IMR-90 (cell line): ENCODE results near the gene DYSF. TPM values are rescaled to one million over a fixed set of nuclear protein-coding genes. Genes with fewer than 3 reads are reported as not detected.

Experiments
- ATAC-seq: fragments of 200-7000 bp; cut with Tn5 transposase; 2 replicates; pipeline ENCODE4 v1.9.1; 2020; ENCODE audit warnings: low read depth, mild to moderate bottlenecking, moderate library complexity
- BruUV-seq: library from RNA; stranded (reverse); fragments of 400-500 nt; replicated peaks from 2 replicates; lab custom pipeline; 2021; lab: Mats Ljungman, UMichigan
- CTCF ChIA-PET: fragments of 300-600 bp; formaldehyde crosslinking; extraction: SDS; loops from one replicate; lab custom pipeline; 2021; ENCODE audit warnings: antibody characterized with exemption; lab: Yijun Ruan, JAX
- POLR2A ChIA-PET: fragments of 300-600 bp; sonication (Branson Sonifier 250); formaldehyde crosslinking; loops from one replicate; lab custom pipeline; 2022; ENCODE audit warnings: antibody characterized with exemption; ENCODE audit not compliant: unreplicated experiment; lab: Charles Lee
- DNase-seq: peaks from one replicate; pipeline ENCODE4 v3.0.0; 2013
- H2AFZ ChIP-seq: replicated peaks from 2 replicates; pipeline ENCODE3; 2013; ENCODE audit warnings: low read length, mild to moderate bottlenecking; ENCODE audit not compliant: poor library complexity
- H2AK5ac ChIP-seq: 2 replicates; pipeline ENCODE4 v1.6.1; 2013; ENCODE audit warnings: low read depth, low read length, inconsistent platforms
- H2AK9ac ChIP-seq: replicated peaks from 2 replicates; pipeline ENCODE3; 2013; ENCODE audit warnings: mild to moderate bottlenecking, low read depth, low read length, moderate library complexity; ENCODE audit not compliant: poor library complexity
- H2BK120ac ChIP-seq: 2 replicates; pipeline ENCODE4 v1.6.1; 2013; ENCODE audit warnings: low read depth, low read length, inconsistent platforms
- H2BK15ac ChIP-seq: 3 replicates; pipeline ENCODE4 v1.6.1; 2013; ENCODE audit warnings: low read depth, low read length, inconsistent platforms
- H2BK20ac ChIP-seq: 2 replicates; pipeline ENCODE4 v1.6.1; 2013; ENCODE audit warnings: low read depth, mild to moderate bottlenecking, inconsistent platforms, low read length, moderate library complexity
- H2BK5ac ChIP-seq: 2 replicates; pipeline ENCODE4 v1.6.1; 2013; ENCODE audit warnings: mild to moderate bottlenecking, low read depth, low read length, inconsistent platforms; ENCODE audit not compliant: poor library complexity, severe bottlenecking
- H3K14ac ChIP-seq: replicated peaks from 2 replicates; pipeline ENCODE4 v1.6.1; 2013; ENCODE audit warnings: low read depth, low read length, inconsistent platforms
- H3K18ac ChIP-seq: 2 replicates; pipeline ENCODE4 v1.6.1; 2013; ENCODE audit warnings: low read depth, low read length, control low read depth
- H3K23ac ChIP-seq: 2 replicates; pipeline ENCODE4 v1.6.1; 2013; ENCODE audit warnings: low read depth, low read length, inconsistent platforms
- H3K27ac ChIP-seq: 2 replicates; pipeline ENCODE4 v1.5.1; 2013; ENCODE audit warnings: mild to moderate bottlenecking, control low read depth, low read length; ENCODE audit not compliant: insufficient read depth
- H3K27me3 ChIP-seq: 2 replicates; pipeline ENCODE4 v1.6.1; 2013; ENCODE audit warnings: low read length; ENCODE audit not compliant: control insufficient read depth, insufficient read depth
- H3K36me3 ChIP-seq: 2 replicates; pipeline ENCODE4 v1.6.1; 2013; ENCODE audit warnings: low read length, mixed read lengths; ENCODE audit not compliant: control insufficient read depth, insufficient read depth
- H3K4ac ChIP-seq: 2 replicates; pipeline ENCODE4 v1.6.1; 2013; ENCODE audit warnings: low read depth, low read length, inconsistent platforms
- H3K4me1 ChIP-seq: 2 replicates; pipeline ENCODE4 v1.6.1; 2013; ENCODE audit warnings: low read length, mixed read lengths; ENCODE audit not compliant: control insufficient read depth, insufficient read depth
- H3K4me2 ChIP-seq: 2 replicates; pipeline ENCODE4 v1.6.1; 2013; ENCODE audit warnings: low read depth, mild to moderate bottlenecking, control low read depth, low read length, moderate library complexity
- H3K4me3 ChIP-seq: 2 replicates; pipeline ENCODE4 v1.5.1; 2013; ENCODE audit warnings: low read depth, mild to moderate bottlenecking, control low read depth, low read length, moderate library complexity; ENCODE audit not compliant: insufficient read depth
- H3K56ac ChIP-seq: 2 replicates; pipeline ENCODE4 v1.6.1; 2013; ENCODE audit warnings: low read length, inconsistent platforms; ENCODE audit not compliant: insufficient read depth; ENCODE audit errors: extremely low read depth
- H3K79me1 ChIP-seq, 2 experiments: 2 replicates each; pipeline ENCODE4 v1.6.1; 2013; ENCODE audit warnings: low read length in 2 of 2, inconsistent platforms in 1 of 2, low read depth in 1 of 2
- H3K9ac ChIP-seq: 2 replicates; pipeline ENCODE4 v1.6.1; 2013; ENCODE audit warnings: low read depth, low read length, control low read depth
- H3K9me1 ChIP-seq: 2 replicates; pipeline ENCODE4 v1.6.1; 2013; ENCODE audit warnings: low read length, inconsistent platforms; ENCODE audit not compliant: insufficient read depth
- H3K9me3 ChIP-seq: 2 replicates; pipeline ENCODE4 v1.6.1; 2013; ENCODE audit warnings: low read length; ENCODE audit not compliant: control insufficient read depth, insufficient read depth
- H4K20me1 ChIP-seq: 2 replicates; pipeline ENCODE4 v1.6.1; 2013; ENCODE audit warnings: low read length, inconsistent platforms; ENCODE audit not compliant: insufficient read depth
- H4K5ac ChIP-seq: 2 replicates; pipeline ENCODE4 v1.6.1; 2013; ENCODE audit warnings: mild to moderate bottlenecking, low read depth, low read length, control low read depth
- H4K8ac ChIP-seq, 2 experiments: 2 replicates each; pipeline ENCODE4 v1.6.1; 2013; ENCODE audit warnings: low read depth in 2 of 2, low read length in 2 of 2, control low read depth in 1 of 2, inconsistent platforms in 1 of 2
- H4K91ac ChIP-seq: 2 replicates; pipeline ENCODE4 v1.6.1; 2013; ENCODE audit warnings: low read depth, low read length, inconsistent platforms; ENCODE audit not compliant: insufficient read depth
- BHLHE40 ChIP-seq: fragments of 150-350 bp; IDR thresholded peaks from 2 replicates; pipeline ENCODE4 v1.6.1; 2016; ENCODE audit warnings: mild to moderate bottlenecking, low read depth, low read length
- CEBPB ChIP-seq: IDR thresholded peaks from 2 replicates; pipeline ENCODE4 v1.6.1; 2012; ENCODE audit warnings: low read depth, low read length, improper control_type of control experiment
- CHD1 ChIP-seq: IDR thresholded peaks from 2 replicates; pipeline ENCODE4 v1.6.1; 2012; ENCODE audit warnings: low read depth, low read length, improper control_type of control experiment
- FOS ChIP-seq: fragments of 150-350 bp; IDR thresholded peaks from 2 replicates; pipeline ENCODE4 v1.6.1; 2016; ENCODE audit warnings: low read depth, low read length
- MAFK ChIP-seq: IDR thresholded peaks from 2 replicates; pipeline ENCODE4 v1.6.1; 2012; ENCODE audit warnings: low read depth, low read length, improper control_type of control experiment
- MAZ ChIP-seq: IDR thresholded peaks from 2 replicates; pipeline ENCODE4 v1.6.1; 2012; ENCODE audit warnings: low read depth, mild to moderate bottlenecking, low read length, improper control_type of control experiment, moderate library complexity, borderline replicate concordance
- MXI1 ChIP-seq: IDR thresholded peaks from 2 replicates; pipeline ENCODE4 v1.6.1; 2012; ENCODE audit warnings: low read depth, mild to moderate bottlenecking, low read length, moderate library complexity, borderline replicate concordance
- NFE2L2 ChIP-seq: fragments of 150-350 bp; IDR thresholded peaks from 2 replicates; pipeline ENCODE4 v1.6.1; 2016; ENCODE audit warnings: low read depth, mild to moderate bottlenecking, low read length
- POLR2A ChIP-seq: IDR thresholded peaks from 2 replicates; pipeline ENCODE4 v1.6.1; 2012; ENCODE audit warnings: mild to moderate bottlenecking, low read depth, low read length
- RAD21 ChIP-seq: IDR thresholded peaks from 2 replicates; pipeline ENCODE4 v1.6.1; 2012; ENCODE audit warnings: low read length, improper control_type of control experiment
- RCOR1 ChIP-seq: IDR thresholded peaks from 2 replicates; pipeline ENCODE4 v1.6.1; 2012; ENCODE audit warnings: mild to moderate bottlenecking, low read length, improper control_type of control experiment; ENCODE audit not compliant: insufficient replicate concordance
- SMC3 ChIP-seq: fragments of 150-350 bp; IDR thresholded peaks from 2 replicates; pipeline ENCODE4 v1.6.1; 2016; ENCODE audit warnings: low read depth, mild to moderate bottlenecking, antibody characterized with exemption, low read length, moderate library complexity
- USF2 ChIP-seq: fragments of 150-350 bp; IDR thresholded peaks from 2 replicates; pipeline ENCODE4 v1.6.1; 2017; ENCODE audit warnings: mild to moderate bottlenecking, antibody characterized with exemption, low read length, low read depth
- WGBS, 2 experiments: methylation state at CpG; one replicate each; pipeline versions ENCODE4 v1.1.5 to v1.1.7; 2013; ENCODE audit warnings: missing lambda C conversion rate in 2 of 2; ENCODE audit not compliant: insufficient read length in 1 of 2; ENCODE audit errors: extremely low coverage in 2 of 2; 5-methylcytosine and 5-hydroxymethylcytosine counted together
- dilution Hi-C: fragments of 300-500 bp; cut with HindIII; formaldehyde crosslinking; loops from one replicate; pipeline ENCODE4 v1.14.3; 2018; ENCODE audit warnings: low sequenced_read_pairs; ENCODE audit not compliant: unreplicated experiment
- in situ Hi-C: fragments of 300-500 bp; cut with MboI; formaldehyde crosslinking; loops from 3 replicates; pipeline ENCODE4 v1.14.3; 2019; ENCODE audit warnings: low sequenced_read_pairs, inconsistent platforms, mixed read lengths
- intact Hi-C: fragments of 100-400 bp; cut with micrococcal nuclease; formaldehyde crosslinking; loops from 2 replicates; pipeline ENCODE4 v1.10.0; 2022
- polyA plus RNA-seq, 3 experiments: library from polyadenylated mRNA; depleted of rRNA; stranded (reverse); fragments of >200 nt; gene quantifications; 2 replicates each; pipeline ENCODE4 v1.2.3, GENCODE V29; 2012; ENCODE audit warnings: low replicate concordance in 1 of 3
- total RNA-seq: library from RNA; depleted of rRNA; stranded (reverse); fragments of >200 nt; gene quantifications from 2 replicates; pipeline ENCODE4 v1.2.3, GENCODE V29; 2012
- TF ChIP-seq, protein P1 (sequence below): conservative IDR thresholded peaks from 2 replicates; pipeline ENCODE4 v1.5.1; 2012; ENCODE audit warnings: mild to moderate bottlenecking, low read depth, low read length, improper control_type of control experiment

The DYSF gene
- total and polyA plus RNA-seq, 2 of the 4 experiments (the other 2 are of a cell fraction) = 0.09 to 0.18 TPM

DNA sequence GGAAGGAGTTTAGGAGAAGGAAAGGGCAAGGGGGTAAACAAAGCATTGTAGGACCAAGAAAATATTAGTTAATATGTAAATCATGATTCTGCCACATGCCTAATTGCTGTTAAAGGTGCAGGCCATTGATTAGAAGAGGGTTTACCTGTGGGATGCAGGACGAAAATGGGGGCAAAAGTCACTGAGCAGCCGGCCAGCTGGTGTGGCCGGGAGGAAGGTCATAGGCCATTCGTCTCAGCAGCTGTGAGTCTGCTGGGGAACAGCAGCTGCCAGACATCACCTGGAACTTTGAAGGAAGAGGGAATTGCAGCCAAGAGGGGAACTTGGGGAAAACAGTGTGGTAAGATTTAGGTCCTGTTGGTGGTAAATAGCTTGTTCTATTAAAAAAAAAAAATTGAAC, 184.4 kb downstream of the DYSF start:
- no peak for ATAC-seq

More for the DNA sequence above, 184.4 kb downstream of the DYSF start:
- Histone ChIP-seq H3K27ac (no peak overlapping the region), H4K91ac (no peak overlapping the region), H3K27me3 (peaks cover 26% of the 10 kb centered on the region), H3K79me1 (no peaks in the 10 kb centered on the region), H4K20me1 (no peaks in the 10 kb centered on the region), H2BK5ac (no peak overlapping the region), H3K23ac (no peak overlapping the region), H3K4me2 (no peak overlapping the region), H2AFZ (no peak overlapping the region), H3K9ac (no peak overlapping the region), H2AK9ac (no peak overlapping the region), H2AK5ac (no peak overlapping the region), H4K5ac (no peak overlapping the region), H2BK15ac (no peak overlapping the region), H2BK20ac (no peak overlapping the region), H3K14ac (no peak overlapping the region), H3K4me3 (no peak overlapping the region), H2BK120ac (no peak overlapping the region), H4K8ac (no peak overlapping the region), H3K4me1 (no peaks in the 10 kb centered on the region), H3K36me3 (no peaks in the 10 kb centered on the region), H3K9me1 (no peaks in the 10 kb centered on the region), H3K56ac (no peak overlapping the region), H3K18ac (no peak overlapping the region), H3K4ac (no peak overlapping the region), H3K9me3 (no peaks in the 10 kb centered on the region)
- no peak for TF ChIP-seq BHLHE40
- no peak for TF ChIP-seq NFE2L2
- TF ChIP-seq CEBPB = no peak
- TF ChIP-seq MAZ = no peak
- TF ChIP-seq MAFK = no peak
- TF ChIP-seq, protein P1, sequence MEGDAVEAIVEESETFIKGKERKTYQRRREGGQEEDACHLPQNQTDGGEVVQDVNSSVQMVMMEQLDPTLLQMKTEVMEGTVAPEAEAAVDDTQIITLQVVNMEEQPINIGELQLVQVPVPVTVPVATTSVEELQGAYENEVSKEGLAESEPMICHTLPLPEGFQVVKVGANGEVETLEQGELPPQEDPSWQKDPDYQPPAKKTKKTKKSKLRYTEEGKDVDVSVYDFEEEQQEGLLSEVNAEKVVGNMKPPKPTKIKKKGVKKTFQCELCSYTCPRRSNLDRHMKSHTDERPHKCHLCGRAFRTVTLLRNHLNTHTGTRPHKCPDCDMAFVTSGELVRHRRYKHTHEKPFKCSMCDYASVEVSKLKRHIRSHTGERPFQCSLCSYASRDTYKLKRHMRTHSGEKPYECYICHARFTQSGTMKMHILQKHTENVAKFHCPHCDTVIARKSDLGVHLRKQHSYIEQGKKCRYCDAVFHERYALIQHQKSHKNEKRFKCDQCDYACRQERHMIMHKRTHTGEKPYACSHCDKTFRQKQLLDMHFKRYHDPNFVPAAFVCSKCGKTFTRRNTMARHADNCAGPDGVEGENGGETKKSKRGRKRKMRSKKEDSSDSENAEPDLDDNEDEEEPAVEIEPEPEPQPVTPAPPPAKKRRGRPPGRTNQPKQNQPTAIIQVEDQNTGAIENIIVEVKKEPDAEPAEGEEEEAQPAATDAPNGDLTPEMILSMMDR = no peak
- TF ChIP-seq USF2 = no peak
- no peak for TF ChIP-seq MXI1
- no peak for TF ChIP-seq SMC3
- no peak for TF ChIP-seq RAD21
- no peak for TF ChIP-seq CHD1
- no peak for TF ChIP-seq RCOR1
- TF ChIP-seq POLR2A = no peak
- no peak for TF ChIP-seq FOS
- WGBS, 2 experiments = 15% methylated on average over 3 of the region's 4 CpGs; no CpG with 5 or more reads in 1 of the 2 experiments
- no TSS peak for BruUV-seq
- intact Hi-C loops = no loop called here
- in situ Hi-C loops = no loop called here
- DNase-seq = no peak
- CTCF ChIA-PET = interaction anchor here (0.7 kb wide), 1 partner anchor 1083 kb away, joined by 3 read pairs; no protein-coding TSS in a partner anchor
- dilution Hi-C loops = no loop called here
- POLR2A ChIA-PET = no interaction called here
